Amniotic epithelial cell (primary cell): ENCODE measurements around the gene TOMM6.

Experiments
- DNase-seq: peaks from one replicate; pipeline ENCODE4 v3.0.0-alpha.2; 2010; ENCODE audit warnings: low read depth

The TOMM6 gene

DNA sequence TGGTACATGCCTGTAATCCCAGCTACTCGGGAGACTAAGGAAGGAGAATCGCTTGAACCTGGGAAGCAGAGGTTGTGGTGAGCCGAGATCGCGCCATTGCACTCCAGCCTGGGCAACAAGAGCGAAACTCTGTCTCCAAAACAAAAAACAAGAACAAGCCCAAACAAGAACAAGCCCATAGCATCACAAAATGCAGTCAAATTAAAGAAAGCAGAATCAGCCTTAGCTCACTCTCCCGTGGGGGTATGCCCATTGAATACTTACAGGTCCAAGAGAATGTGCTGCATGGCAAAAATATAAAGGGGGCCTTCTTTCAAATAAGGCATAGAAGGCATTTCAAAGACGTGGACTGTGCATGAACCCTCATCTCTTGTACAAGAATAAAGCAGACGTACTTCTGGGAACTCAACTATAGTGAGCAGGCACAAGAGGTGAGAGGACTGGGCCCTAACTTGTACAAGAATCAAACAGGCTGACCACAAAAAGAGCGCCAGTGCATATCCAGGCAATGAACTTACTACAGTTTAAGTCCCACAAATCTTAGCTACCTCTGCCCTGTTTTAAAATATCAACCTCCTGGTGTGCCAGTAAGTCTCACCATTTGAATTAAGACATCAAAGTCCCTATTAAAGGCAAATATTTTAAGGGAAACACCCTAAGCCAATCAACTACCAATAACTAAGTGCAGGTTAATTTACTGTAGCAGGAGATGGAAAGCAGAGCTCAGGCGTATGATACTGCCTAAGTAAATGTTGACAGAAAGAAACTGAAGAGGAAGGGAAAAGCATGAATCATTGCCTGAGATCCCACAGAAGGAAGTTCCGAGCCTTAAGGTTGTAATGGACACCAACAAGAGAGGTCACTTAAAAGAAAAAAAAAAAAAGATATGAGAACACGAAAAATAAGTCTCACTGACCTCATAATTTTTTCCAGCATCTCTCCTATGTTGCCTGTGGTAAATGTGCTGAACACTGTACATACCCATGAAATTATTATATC, 37.4 kb downstream of the TOMM6 start:
- DNase-seq: peak; percentile 47

- no peak for DNase-seq
These were observed 39.0 kb downstream of the TOMM6 start for GRCh38 chr6:41826343-41827022.

DNA sequence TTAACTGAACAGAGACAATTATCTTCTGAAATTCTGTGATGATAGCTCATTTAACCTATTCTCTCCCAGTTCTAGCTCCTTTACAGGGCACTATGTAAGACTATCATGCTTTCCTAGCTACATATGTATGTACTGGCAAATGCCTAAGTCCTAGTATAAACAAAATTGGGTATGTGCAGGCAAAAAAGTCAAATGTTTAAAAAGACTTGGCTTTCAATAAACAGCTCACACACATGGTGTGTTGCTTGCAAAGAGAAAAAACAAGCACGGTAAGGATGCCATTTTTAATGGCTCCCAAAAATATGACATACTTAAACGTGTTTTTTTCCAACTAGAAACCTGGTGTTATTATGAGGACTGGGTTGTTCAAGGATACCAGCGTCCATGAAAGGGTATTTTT, 44.8 kb downstream of the TOMM6 start:
- no peak for DNase-seq

DNA sequence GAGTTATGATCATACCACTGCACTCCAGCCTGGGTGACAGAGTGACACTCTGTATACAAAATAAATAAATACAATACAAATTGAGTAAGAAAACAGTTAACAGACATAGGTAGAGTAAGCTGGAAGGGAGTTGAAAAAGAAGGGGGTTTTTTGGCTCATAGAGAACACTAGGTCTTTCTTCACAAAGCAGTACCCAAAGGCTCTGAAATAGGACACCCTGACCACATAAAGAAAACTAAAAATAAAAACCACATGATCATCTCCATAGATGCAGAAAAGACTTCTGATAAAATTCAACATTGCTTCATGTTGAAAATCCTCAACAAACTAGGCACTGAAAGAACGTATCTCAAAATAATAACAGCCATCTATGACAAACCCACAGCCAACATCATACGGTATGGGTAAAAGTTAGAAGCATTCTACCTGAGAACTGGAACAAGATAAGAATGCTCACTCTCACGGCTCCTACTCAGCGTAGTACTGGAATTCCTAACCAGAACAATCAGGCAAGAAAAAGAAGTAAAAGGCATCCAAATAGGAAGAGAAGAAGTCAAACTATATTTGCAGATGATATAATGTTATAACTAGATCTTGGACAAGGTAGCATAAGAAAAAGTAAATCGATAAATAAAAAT, 48.6 kb downstream of the TOMM6 start:
- peak; percentile 2 for DNase-seq

GRCh38 chr6:41836660-41837052, 49.2 kb downstream of the TOMM6 start:
- peak; percentile 31 for DNase-seq
